ENCODE results near the gene DISP3. TPM values are rescaled to one million over a fixed set of nuclear protein-coding genes. Genes with fewer than 3 reads are reported as not detected.

The DISP3 gene
- total and polyA plus RNA-seq, 2 experiments from 2014 or later: not detected

DNA sequence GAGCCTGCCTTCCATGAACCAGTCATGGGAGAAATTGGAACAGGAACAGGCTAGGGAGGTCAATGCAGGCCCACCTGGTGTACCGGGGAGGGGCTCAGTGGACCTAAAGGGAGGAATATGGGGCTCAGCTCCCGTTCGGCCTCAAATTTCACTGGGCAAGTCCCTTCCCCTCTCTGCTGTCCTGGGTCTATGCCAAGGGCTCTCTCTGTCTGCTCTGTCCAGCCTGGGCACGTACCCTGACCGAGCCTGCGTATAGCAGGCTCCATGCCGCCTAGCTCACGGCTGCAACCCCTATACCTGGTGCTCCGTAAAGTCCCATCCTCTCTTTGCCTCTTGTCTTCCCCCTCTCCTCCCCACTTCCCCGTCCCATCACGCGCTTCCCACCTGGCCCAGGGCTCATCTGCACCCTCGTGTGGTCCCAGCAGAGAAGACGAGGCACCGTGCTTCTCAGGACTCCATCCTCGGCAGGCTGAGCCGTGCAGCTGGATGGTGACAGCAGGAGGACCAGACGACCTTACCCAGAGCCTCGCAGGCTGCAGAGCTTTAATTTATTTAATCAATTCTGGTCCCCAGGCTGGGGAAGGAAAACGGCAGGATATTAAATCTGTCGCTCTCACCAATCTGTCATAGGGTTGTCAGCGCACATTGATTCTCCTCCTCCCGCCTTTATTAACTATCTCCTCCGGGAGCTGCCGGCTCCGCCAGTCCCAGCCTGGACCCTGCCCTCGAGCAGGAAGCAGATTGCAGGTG, 25.0 kb upstream of the DISP3 start:
- Histone ChIP-seq H3K79me2 (ENCODE audit: insufficient read depth) (no peaks in the 10 kb centered on the region), H3K27ac (no peak overlapping the region), H3K9me2 (ENCODE audit: insufficient read depth) (no peaks in the 10 kb centered on the region), H3K4me2 (ENCODE audit: unreplicated experiment) (no peak overlapping the region), H3K9ac (no peak overlapping the region), H3K9me3 (ENCODE audit: low read depth) (no peaks in the 10 kb centered on the region), H3K4me3 (no peak overlapping the region), H4K20me1 (ENCODE audit: insufficient read depth) (no peaks in the 10 kb centered on the region), H2AFZ (no peak overlapping the region), H3K27me3 (replicated peaks; ENCODE audit: insufficient read depth) (no peaks in the 10 kb centered on the region; the same call in 1 of the 2 replicates), H3K4me1 (ENCODE audit: insufficient read depth) (no peaks in the 10 kb centered on the region), H3F3A (ENCODE audit: insufficient read depth) (no peaks in the 10 kb centered on the region), H3K36me3 (ENCODE audit: low read depth) (no peaks in the 10 kb centered on the region)
- in situ Hi-C loops (cut with MboI): no loop called here
- no peak for DNase-seq
- WGBS, 2 experiments (ENCODE audit: low coverage in 1 of 2, low lambda C conversion rate in 2 of 2, missing lambda C conversion rate in 2 of 2): 21 to 24% methylated on average over 27 of the region's 27 CpGs
- TF ChIP-seq EZH2 (IDR thresholded peaks at IDR 0.05; ENCODE audit: insufficient read depth, poor library complexity, severe bottlenecking) (no peak), EZH2phosphoT487 (IDR thresholded peaks at IDR 0.05; ENCODE audit: insufficient read depth, low read depth) (no peak)

DNA sequence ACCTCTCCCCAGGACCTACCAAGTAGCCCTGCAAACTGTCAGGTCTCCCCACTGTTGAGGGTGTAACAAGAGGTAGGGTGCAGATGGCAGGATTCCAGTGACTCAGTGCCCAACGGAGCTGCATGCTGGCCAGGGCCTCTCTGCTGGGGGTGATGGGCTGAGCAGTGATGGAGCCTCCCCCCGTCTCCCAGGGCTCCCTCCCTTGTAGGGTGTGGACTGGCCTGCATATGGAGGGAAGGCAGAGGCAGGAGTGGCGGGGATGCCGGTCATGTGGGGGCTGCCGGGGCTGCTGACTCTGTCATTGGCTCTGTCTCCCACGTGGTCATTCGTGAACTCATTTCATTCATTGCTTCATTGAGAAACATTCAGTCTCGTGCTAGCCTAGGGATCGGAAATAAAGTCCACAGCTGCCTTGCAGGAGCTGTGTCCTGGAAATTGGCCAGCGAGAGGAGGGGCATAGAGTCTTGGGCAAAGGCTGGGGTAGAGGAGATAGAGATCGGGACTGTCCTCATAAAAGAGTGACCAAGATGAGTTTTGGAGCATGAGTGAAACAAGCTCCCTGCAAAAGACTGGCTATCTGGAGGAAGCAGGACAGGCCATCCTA, 22.9 kb upstream of the DISP3 start:
- TF ChIP-seq EZH2phosphoT487 (IDR thresholded peaks at IDR 0.05; ENCODE audit: insufficient read depth, low read depth) (no peak), EZH2 (IDR thresholded peaks at IDR 0.05; ENCODE audit: insufficient read depth, poor library complexity, severe bottlenecking) (no peak)
- Histone ChIP-seq H3K4me3 (no peak overlapping the region), H3K4me2 (ENCODE audit: unreplicated experiment) (no peak overlapping the region), H3K9me3 (ENCODE audit: low read depth) (no peaks in the 10 kb centered on the region), H4K20me1 (ENCODE audit: insufficient read depth) (no peaks in the 10 kb centered on the region), H3K9me2 (ENCODE audit: insufficient read depth) (no peaks in the 10 kb centered on the region), H3F3A (ENCODE audit: insufficient read depth) (no peaks in the 10 kb centered on the region), H3K36me3 (ENCODE audit: low read depth) (no peaks in the 10 kb centered on the region), H3K9ac (no peak overlapping the region), H3K27me3 (replicated peaks; ENCODE audit: insufficient read depth) (peaks cover 1% of the 10 kb centered on the region; the same call in 1 of the 2 replicates), H2AFZ (no peak overlapping the region), H3K4me1 (ENCODE audit: insufficient read depth) (no peaks in the 10 kb centered on the region), H3K27ac (no peak overlapping the region), H3K79me2 (ENCODE audit: insufficient read depth) (no peaks in the 10 kb centered on the region)
- in situ Hi-C loops (cut with MboI): no loop called here
- WGBS, 2 experiments (ENCODE audit: low coverage in 1 of 2, low lambda C conversion rate in 2 of 2, missing lambda C conversion rate in 2 of 2): 9 to 12% methylated on average over 11 of the region's 11 CpGs
- no peak for DNase-seq

DNA sequence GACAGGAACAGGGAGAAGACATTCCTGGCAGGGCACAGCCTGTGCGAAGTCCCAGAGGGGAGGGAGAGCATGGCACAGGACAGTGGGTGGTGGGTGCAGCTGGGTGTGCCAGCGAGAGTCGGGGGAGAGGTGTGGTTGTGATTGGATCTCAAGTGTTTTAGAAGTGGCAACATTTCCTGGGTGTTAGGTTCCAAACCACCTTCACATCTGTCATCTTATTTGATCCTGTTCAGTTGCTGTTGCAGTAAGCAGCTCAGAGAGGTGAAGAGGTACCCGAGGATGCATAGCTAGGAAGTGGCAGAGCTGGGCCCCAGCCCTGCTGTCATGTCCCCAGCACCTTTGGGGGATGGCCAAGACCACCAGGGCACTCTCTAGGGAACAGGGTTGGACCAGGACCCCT, 22.0 kb upstream of the DISP3 start:
- Histone ChIP-seq H3K9me2 (ENCODE audit: insufficient read depth) (no peaks in the 10 kb centered on the region), H3K27me3 (replicated peaks; ENCODE audit: insufficient read depth) (peaks cover 9% of the 10 kb centered on the region; the same call in 1 of the 2 replicates), H3K9me3 (ENCODE audit: low read depth) (no peaks in the 10 kb centered on the region), H3K36me3 (ENCODE audit: low read depth) (no peaks in the 10 kb centered on the region), H3F3A (ENCODE audit: insufficient read depth) (no peaks in the 10 kb centered on the region), H4K20me1 (ENCODE audit: insufficient read depth) (no peaks in the 10 kb centered on the region), H3K79me2 (ENCODE audit: insufficient read depth) (no peaks in the 10 kb centered on the region), H3K27ac (no peak overlapping the region), H2AFZ (no peak overlapping the region), H3K4me1 (ENCODE audit: insufficient read depth) (no peaks in the 10 kb centered on the region), H3K4me2 (ENCODE audit: unreplicated experiment) (no peak overlapping the region), H3K9ac (no peak overlapping the region), H3K4me3 (no peak overlapping the region)
- TF ChIP-seq EZH2 (IDR thresholded peaks at IDR 0.05; ENCODE audit: insufficient read depth, poor library complexity, severe bottlenecking) (no peak), EZH2phosphoT487 (IDR thresholded peaks at IDR 0.05; ENCODE audit: insufficient read depth, low read depth) (no peak)
- 18 to 25% methylated on average over 4 of the region's 4 CpGs for WGBS, 2 experiments (ENCODE audit: low coverage in 1 of 2, low lambda C conversion rate in 2 of 2, missing lambda C conversion rate in 2 of 2)
- in situ Hi-C loops (cut with MboI): no loop called here
- no peak for DNase-seq

GRCh38 chr1:11458811-11459275, 20.1 kb upstream of the DISP3 start:
- peaks cover 9% of the 10 kb centered on the region; the same call in 1 of the 2 replicates for H3K27me3 ChIP-seq (replicated peaks; ENCODE audit: insufficient read depth)
- H3K9me3 ChIP-seq (ENCODE audit: low read depth): no peaks in the 10 kb centered on the region
- DNase-seq: no peak
- TF ChIP-seq EZH2phosphoT487 (IDR thresholded peaks at IDR 0.05; ENCODE audit: insufficient read depth, low read depth) (no peak), EZH2 (IDR thresholded peaks at IDR 0.05; ENCODE audit: insufficient read depth, poor library complexity, severe bottlenecking) (no peak)
- H4K20me1 ChIP-seq (ENCODE audit: insufficient read depth): no peaks in the 10 kb centered on the region
- H3K4me2 ChIP-seq (ENCODE audit: unreplicated experiment): no peak overlapping the region
- no peak overlapping the region for H3K4me3 ChIP-seq
- in situ Hi-C loops (cut with MboI): no loop called here
- H3F3A ChIP-seq (ENCODE audit: insufficient read depth): no peaks in the 10 kb centered on the region
- no peaks in the 10 kb centered on the region for H3K9me2 ChIP-seq (ENCODE audit: insufficient read depth)
- no peaks in the 10 kb centered on the region for H3K36me3 ChIP-seq (ENCODE audit: low read depth)
- no peak overlapping the region for H3K9ac ChIP-seq
- WGBS, 2 experiments (ENCODE audit: low coverage in 1 of 2, low lambda C conversion rate in 2 of 2, missing lambda C conversion rate in 2 of 2): 50 to 60% methylated on average over 14 to 15 of the region's 15 CpGs
- H3K4me1 ChIP-seq (ENCODE audit: insufficient read depth): no peaks in the 10 kb centered on the region
- no peak overlapping the region for H2AFZ ChIP-seq
- H3K79me2 ChIP-seq (ENCODE audit: insufficient read depth): no peaks in the 10 kb centered on the region
- H3K27ac ChIP-seq: no peak overlapping the region

All from GM23248 (cell line).